MM.1S (cell line): ENCODE data around the gene PAPSS2.

Experiments used
- DNase-seq: peaks from one replicate; pipeline ENCODE4 v3.0.0-alpha.2; 2015
- H2AFZ ChIP-seq: fragments of 300-600 bp; sonication (generic); 2 replicates; pipeline ENCODE4 v1.6.0; 2016; ENCODE audit warnings: antibody characterized with exemption, low read length
- H3F3A ChIP-seq: fragments of 300-600 bp; sonication (generic); 2 replicates; pipeline ENCODE4 v1.6.1; 2016; ENCODE audit warnings: mild to moderate bottlenecking, antibody characterized with exemption, low read length, moderate library complexity, mixed read lengths; ENCODE audit not compliant: insufficient read depth
- H3K27ac ChIP-seq: fragments of 300-600 bp; sonication (generic); 2 replicates; pipeline ENCODE4 v1.5.1; 2016; ENCODE audit warnings: mild to moderate bottlenecking, low read length
- H3K27me3 ChIP-seq: fragments of 300-600 bp; sonication (generic); replicated peaks from 2 replicates; pipeline ENCODE4 v1.6.0; 2016; ENCODE audit warnings: low read length; ENCODE audit not compliant: insufficient read depth
- H3K36me3 ChIP-seq: fragments of 300-600 bp; sonication (generic); replicated peaks from 2 replicates; pipeline ENCODE4 v1.6.1; 2016; ENCODE audit warnings: mild to moderate bottlenecking, low read length, mixed read lengths; ENCODE audit not compliant: insufficient read depth
- H3K4me1 ChIP-seq: fragments of 300-600 bp; sonication (generic); 2 replicates; pipeline ENCODE4 v1.6.1; 2016; ENCODE audit warnings: low read length, mixed read lengths
- H3K4me2 ChIP-seq: fragments of 300-600 bp; sonication (generic); 2 replicates; pipeline ENCODE4 v1.6.0; 2016; ENCODE audit warnings: low read depth, low read length
- H3K4me3 ChIP-seq: fragments of 300-600 bp; sonication (generic); 2 replicates; pipeline ENCODE4 v1.5.1; 2016; ENCODE audit warnings: low read length, mixed read lengths
- H3K79me2 ChIP-seq: fragments of 300-600 bp; sonication (generic); 2 replicates; pipeline ENCODE4 v1.6.1; 2016; ENCODE audit warnings: mixed run types, low read length, mixed read lengths
- H3K9ac ChIP-seq: fragments of 300-600 bp; sonication (generic); 2 replicates; pipeline ENCODE4 v1.6.1; 2016; ENCODE audit warnings: low read length, mixed read lengths
- H3K9me2 ChIP-seq: fragments of 300-600 bp; sonication (generic); replicated peaks from 2 replicates; pipeline ENCODE4 v1.6.1; 2016; ENCODE audit warnings: mild to moderate bottlenecking, low read length, mixed read lengths; ENCODE audit not compliant: insufficient read depth
- H3K9me3 ChIP-seq: fragments of 300-600 bp; sonication (generic); replicated peaks from 2 replicates; pipeline ENCODE4 v1.6.1; 2016; ENCODE audit warnings: mild to moderate bottlenecking, low read length, mixed read lengths; ENCODE audit not compliant: insufficient read depth
- H4K20me1 ChIP-seq: fragments of 300-600 bp; sonication (generic); 2 replicates; pipeline ENCODE4 v1.6.1; 2016; ENCODE audit warnings: mild to moderate bottlenecking, low read length, moderate library complexity, mixed read lengths; ENCODE audit not compliant: insufficient read depth
- CTCF ChIP-seq: fragments of 300-600 bp; sonication (generic); IDR thresholded peaks from 2 replicates; pipeline ENCODE4 v1.5.1; 2016; ENCODE audit warnings: antibody characterized with exemption, low read length, mixed read lengths
- EZH2 ChIP-seq: fragments of 300-600 bp; sonication (generic); optimal IDR thresholded peaks from 2 replicates; pipeline ENCODE3; 2017; ENCODE audit warnings: low read depth, mild to moderate bottlenecking, antibody characterized with exemption, low read length, mixed read lengths
- EZH2phosphoT487 ChIP-seq: fragments of 300-600 bp; sonication (generic); IDR thresholded peaks from 2 replicates; pipeline ENCODE4 v1.6.1; 2018; ENCODE audit warnings: antibody characterized with exemption, low read length

PAPSS2 gene

DNA sequence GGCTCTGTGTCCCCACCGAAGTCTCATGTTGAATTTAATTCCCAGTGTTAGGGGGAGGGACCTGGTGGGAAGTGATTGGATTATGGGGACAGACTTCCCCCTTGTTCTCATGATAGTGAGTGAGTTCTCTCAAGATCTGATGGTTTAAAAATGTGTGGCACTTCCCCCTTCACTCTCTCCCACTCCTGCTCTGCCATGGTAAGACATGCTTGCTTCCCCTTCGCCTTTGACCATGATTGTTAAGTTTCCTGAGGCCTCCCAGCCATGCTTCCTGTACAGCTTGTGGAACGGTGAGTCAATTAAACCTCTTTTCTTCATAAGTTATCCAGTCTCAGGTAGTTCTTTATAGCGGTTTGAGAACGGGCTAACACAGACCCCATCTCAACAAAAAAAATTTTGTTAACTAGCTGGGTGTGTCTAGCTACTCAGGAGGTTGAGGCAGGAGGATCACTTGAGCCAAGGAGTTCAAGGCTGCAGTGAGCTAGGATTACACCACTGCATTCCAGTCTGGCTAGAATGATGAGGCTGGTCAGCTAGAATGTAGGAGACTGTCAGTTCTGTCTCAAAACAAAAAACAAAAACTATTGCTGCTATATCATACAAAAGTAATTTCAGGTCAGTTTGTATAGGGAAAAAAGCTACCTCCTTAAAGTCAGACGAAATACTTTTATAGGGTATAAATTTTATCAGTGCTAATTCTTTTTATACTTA, 100.7 kb downstream of the PAPSS2 start:
- Histone ChIP-seq H4K20me1 (no peaks in the 10 kb centered on the region), H2AFZ (no peak overlapping the region), H3K79me2 (no peaks in the 10 kb centered on the region), H3K36me3 (peaks cover 8% of the 10 kb centered on the region), H3K4me3 (no peak overlapping the region), H3K9me2 (no peaks in the 10 kb centered on the region), H3K27ac (no peak overlapping the region), H3K9ac (no peak overlapping the region), H3K4me1 (no peaks in the 10 kb centered on the region), H3K9me3 (no peaks in the 10 kb centered on the region), H3K27me3 (no peaks in the 10 kb centered on the region), H3F3A (no peaks in the 10 kb centered on the region), H3K4me2 (no peak overlapping the region)
- TF ChIP-seq EZH2: no peak
- TF ChIP-seq EZH2phosphoT487: no peak
- no peak for TF ChIP-seq CTCF
- no peak for DNase-seq

DNA sequence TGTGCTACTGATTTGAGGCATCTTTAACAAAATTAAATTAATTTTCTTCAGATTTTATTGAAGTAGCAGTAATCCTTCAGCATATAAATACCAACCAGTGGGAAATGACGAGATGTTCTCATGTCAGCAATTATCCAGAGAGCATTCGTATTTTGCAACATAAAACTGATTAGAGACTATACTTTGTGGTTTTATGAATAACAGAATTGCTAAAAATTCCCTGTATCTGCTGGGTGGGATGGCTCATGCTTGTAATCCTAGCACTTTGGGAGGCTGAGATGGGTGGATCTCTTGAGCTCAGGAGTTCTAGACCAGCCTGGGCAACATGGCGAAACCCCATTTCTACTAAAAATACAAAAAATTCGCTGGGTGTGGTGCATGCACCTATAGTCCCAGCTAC, 101.5 kb downstream of the PAPSS2 start:
- Histone ChIP-seq H3K9me2 (no peaks in the 10 kb centered on the region), H3K9me3 (no peaks in the 10 kb centered on the region), H4K20me1 (no peaks in the 10 kb centered on the region), H3K4me2 (no peak overlapping the region), H3K4me3 (no peak overlapping the region), H3K36me3 (peaks cover 6% of the 10 kb centered on the region), H3K4me1 (no peaks in the 10 kb centered on the region), H3K27me3 (no peaks in the 10 kb centered on the region), H3K9ac (no peak overlapping the region), H2AFZ (no peak overlapping the region), H3F3A (no peaks in the 10 kb centered on the region), H3K79me2 (no peaks in the 10 kb centered on the region), H3K27ac (no peak overlapping the region)
- no peak for TF ChIP-seq CTCF
- no peak for TF ChIP-seq EZH2phosphoT487
- TF ChIP-seq EZH2: no peak
- DNase-seq: no peak

DNA sequence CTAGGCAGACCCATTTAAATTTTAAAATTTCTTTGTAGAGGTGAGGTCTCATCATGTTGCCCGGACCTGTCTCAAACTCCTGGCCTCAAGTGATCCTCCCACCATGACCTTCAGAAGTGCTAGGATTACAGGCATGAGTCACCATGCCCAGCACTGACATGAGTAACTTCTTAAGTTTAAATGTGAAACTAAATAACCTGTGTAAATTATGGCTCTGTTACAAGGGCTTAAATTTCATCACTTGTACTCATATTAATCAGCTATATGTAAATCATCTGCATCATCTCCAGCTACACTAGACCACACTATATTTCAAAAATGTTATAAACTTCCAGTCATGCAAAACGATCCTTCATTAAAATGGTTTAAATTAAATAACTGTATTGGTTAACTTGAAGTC, 102.2 kb downstream of the PAPSS2 start:
- H3K27me3 ChIP-seq: no peaks in the 10 kb centered on the region
- H3K79me2 ChIP-seq: no peaks in the 10 kb centered on the region
- no peaks in the 10 kb centered on the region; the same call in 1 of the 2 replicates for H3K36me3 ChIP-seq
- H3K27ac ChIP-seq: no peak overlapping the region
- H4K20me1 ChIP-seq: no peaks in the 10 kb centered on the region
- H3K9ac ChIP-seq: no peak overlapping the region
- no peaks in the 10 kb centered on the region for H3K9me2 ChIP-seq
- no peak overlapping the region for H3K4me3 ChIP-seq
- H2AFZ ChIP-seq: no peak overlapping the region
- no peaks in the 10 kb centered on the region for H3K9me3 ChIP-seq
- no peak for DNase-seq
- no peaks in the 10 kb centered on the region for H3F3A ChIP-seq
- H3K4me1 ChIP-seq: no peaks in the 10 kb centered on the region
- H3K4me2 ChIP-seq: no peak overlapping the region
- TF ChIP-seq EZH2phosphoT487 (no peak), EZH2 (no peak), CTCF (no peak)
